GM12878 (cell line): ENCODE measurements around the gene ACSF3. TPM values are rescaled to one million over a fixed set of nuclear protein-coding genes. Genes with fewer than 3 reads are reported as not detected.

Experiments
- ATAC-seq: fragments of 200-7000 bp; cut with Tn5 transposase; 3 replicates; pipeline ENCODE4 v1.9.1; 2020; ENCODE audit warnings: mild to moderate bottlenecking, moderate library complexity
- BruUV-seq: library from RNA; stranded (reverse); fragments of 400-500 nt; replicated peaks from 2 replicates; lab custom pipeline; 2021; lab: Mats Ljungman, UMichigan
- CTCF ChIA-PET: fragments of 300-600 bp; sonication (Branson Sonifier 250); formaldehyde crosslinking; extraction: SDS; loops from one replicate; lab custom pipeline; 2021; ENCODE audit warnings: inconsistent platforms; lab: Yijun Ruan, JAX
- POLR2A ChIA-PET: fragments of 350-600 bp; formaldehyde crosslinking; extraction: SDS; loops from one replicate; lab custom pipeline; 2021; ENCODE audit warnings: inconsistent platforms; lab: Charles Lee
- RAD21 ChIA-PET: fragments of 300-600 bp; sonication (Branson Sonifier 250); formaldehyde crosslinking; loops from one replicate; lab custom pipeline; 2023; ENCODE audit warnings: antibody characterized with exemption; ENCODE audit not compliant: unreplicated experiment; lab: Charles Lee
- SMC1A ChIA-PET: fragments of 300-600 bp; sonication (Branson Sonifier 250); formaldehyde crosslinking; loops from one replicate; lab custom pipeline; 2023; ENCODE audit not compliant: unreplicated experiment, uncharacterized antibody; lab: Charles Lee
- DNase-seq: peaks from one replicate; pipeline ENCODE4 v3.0.0-alpha.2; 2011; ENCODE audit warnings: low read depth, low spot score
- FAIRE-seq: peaks from 3 replicates; lab custom pipeline; 2011; peaks lifted over from hg19 to GRCh38; lab: Jason Lieb, UNC
- H2AFZ ChIP-seq: 2 replicates; pipeline ENCODE4 v1.6.0; 2011; ENCODE audit warnings: low read depth, low read length, control low read depth; ENCODE audit not compliant: control insufficient read depth
- H3K27ac ChIP-seq: 2 replicates; pipeline ENCODE4 v1.5.1; 2011; ENCODE audit warnings: control low read depth; ENCODE audit not compliant: control insufficient read depth, insufficient read depth
- H3K27me3 ChIP-seq, 2 experiments: replicated peaks in 1 of 2; 2 replicates each; pipeline versions ENCODE4 v1.6.0 to v1.6.1; 2011; ENCODE audit warnings: low read length in 1 of 2; ENCODE audit not compliant: control insufficient read depth in 2 of 2, insufficient read depth in 2 of 2
- H3K36me3 ChIP-seq, 2 experiments: 2 replicates each; pipeline ENCODE4 v1.5.1; 2011; ENCODE audit warnings: low read length in 1 of 2; ENCODE audit not compliant: control insufficient read depth in 2 of 2, insufficient read depth in 2 of 2
- H3K4me1 ChIP-seq: 2 replicates; pipeline ENCODE4 v1.6.1; 2011; ENCODE audit warnings: mild to moderate bottlenecking, low read length, moderate library complexity, mixed read lengths; ENCODE audit not compliant: control insufficient read depth, insufficient read depth
- H3K4me2 ChIP-seq: 2 replicates; pipeline ENCODE4 v1.6.0; 2011; ENCODE audit warnings: control low read depth; ENCODE audit not compliant: control insufficient read depth, insufficient read depth
- H3K4me3 ChIP-seq: fragments of 200-600 bp; sonication (generic); 2 replicates; pipeline ENCODE4 v1.5.1; 2016
- H3K79me2 ChIP-seq: 2 replicates; pipeline ENCODE4 v1.6.0; 2011; ENCODE audit warnings: low read length; ENCODE audit not compliant: control insufficient read depth, insufficient read depth
- H3K9ac ChIP-seq: 2 replicates; pipeline ENCODE4 v1.8.0; 2011; ENCODE audit warnings: low read length, control low read depth, mixed read lengths; ENCODE audit not compliant: control insufficient read depth, insufficient read depth
- H3K9me3 ChIP-seq: replicated peaks from 3 replicates; pipeline ENCODE4 v1.5.1; 2011; ENCODE audit warnings: mild to moderate bottlenecking, low read length; ENCODE audit not compliant: control insufficient read depth, insufficient read depth
- H4K20me1 ChIP-seq: 2 replicates; pipeline ENCODE4 v1.6.0; 2011; ENCODE audit not compliant: control insufficient read depth, insufficient read depth
- BRCA1 ChIP-seq: IDR thresholded peaks from 2 replicates; pipeline ENCODE4 v1.6.1; 2011; ENCODE audit warnings: low read depth, low read length, improper control_type of control experiment
- ELK1 ChIP-seq: IDR thresholded peaks from 2 replicates; pipeline ENCODE4 v1.6.1; 2012; ENCODE audit warnings: low read depth, low read length, improper control_type of control experiment
- MTA2 ChIP-seq: fragments of 450-650 bp; IDR thresholded peaks from 2 replicates; pipeline ENCODE4 v1.6.1; 2016; ENCODE audit warnings: low read depth, mild to moderate bottlenecking, moderate library complexity
- NFXL1 ChIP-seq: fragments of 450-650 bp; IDR thresholded peaks from 2 replicates; pipeline ENCODE4 v1.6.1; 2017; ENCODE audit warnings: antibody characterized with exemption, mild to moderate bottlenecking, borderline replicate concordance
- POLR2A ChIP-seq: IDR thresholded peaks from 2 replicates; pipeline ENCODE4 v1.6.1; 2011; ENCODE audit warnings: low read depth, mild to moderate bottlenecking, low read length
- SMAD1 ChIP-seq: fragments of 450-650 bp; IDR thresholded peaks from 2 replicates; pipeline ENCODE4 v1.6.1; 2018; ENCODE audit warnings: mild to moderate bottlenecking, low read depth; ENCODE audit not compliant: partially characterized antibody
- YBX1 ChIP-seq: fragments of 450-650 bp; IDR thresholded peaks from 2 replicates; pipeline ENCODE4 v1.6.1; 2016; ENCODE audit warnings: antibody characterized with exemption
- ZNF207 ChIP-seq: fragments of 450-650 bp; IDR thresholded peaks from 2 replicates; pipeline ENCODE4 v1.6.1; 2014; ENCODE audit warnings: antibody characterized with exemption, mild to moderate bottlenecking, borderline replicate concordance
- ZNF24 ChIP-seq: fragments of 450-650 bp; IDR thresholded peaks from 2 replicates; pipeline ENCODE4 v1.6.1; 2017; ENCODE audit warnings: antibody characterized with exemption, mild to moderate bottlenecking
- ZNF622 ChIP-seq: fragments of 450-650 bp; IDR thresholded peaks from 2 replicates; pipeline ENCODE4 v1.6.1; 2017; ENCODE audit warnings: mild to moderate bottlenecking, inconsistent platforms
- WGBS: methylation state at CpG from one replicate; pipeline ENCODE4 v1.1.6; 2016; ENCODE audit warnings: low lambda C conversion rate; ENCODE audit not compliant: insufficient replicate concordance, insufficient coverage; ENCODE audit errors: missing lambda C conversion rate; 5-methylcytosine and 5-hydroxymethylcytosine counted together
- in situ Hi-C: fragments of 300-500 bp; cut with MboI; formaldehyde crosslinking; loops from 9 replicates; pipeline ENCODE4 v1.14.3; 2018; ENCODE audit warnings: mixed read lengths
- intact Hi-C: fragments of 100-400 bp; cut with micrococcal nuclease; formaldehyde crosslinking; loops from one replicate; pipeline ENCODE4 v1.14.2; 2022; ENCODE audit not compliant: unreplicated experiment
- polyA plus RNA-seq, 11 experiments: library from polyadenylated mRNA; depleted of rRNA in 4 of 11; unstranded in 6 of 11; stranded (reverse) in 5 of 11; fragments of >200 nt; fragmentation: Nextera tagmentation in 4 of 11; fragmentation: Illumina TruSeq in 1 of 11; extraction: Ambion mirVana in 4 of 11; extraction: Trizol in 1 of 11; gene quantifications; 1 replicate in 1 of 11; 2 replicates in 10 of 11; pipeline versions ENCODE4 v1.2.1 to v1.2.3, GENCODE V29; 2011 to 2016; ENCODE audit warnings: inconsistent platforms in 2 of 11, missing spikeins in 2 of 11, low read depth in 1 of 11
- total RNA-seq, 4 experiments: library from RNA; depleted of rRNA in 3 of 4; stranded (reverse); fragments of >200 nt in 3 of 4; fragmentation: Illumina TruSeq in 1 of 4; extraction: Trizol in 1 of 4; gene quantifications; 2 replicates each; pipeline versions ENCODE4 v1.2.1 to v1.2.3, GENCODE V29; 2013 to 2021
- TF ChIP-seq, protein P1 (sequence below): fragments of 450-650 bp; IDR thresholded peaks from 2 replicates; pipeline ENCODE4 v1.6.1; 2016; ENCODE audit warnings: mild to moderate bottlenecking
- TF ChIP-seq, protein P2 (sequence below): IDR thresholded peaks from 2 replicates; pipeline ENCODE4 v1.6.1; 2012; ENCODE audit warnings: improper control_type of control experiment, low read depth, low read length; ENCODE audit not compliant: insufficient replicate concordance
- TF ChIP-seq, protein P3 (sequence below): fragments of 450-650 bp; IDR thresholded peaks from 2 replicates; pipeline ENCODE4 v1.6.1; 2017; ENCODE audit warnings: low read depth, mild to moderate bottlenecking, moderate library complexity

Gene ACSF3
- total and polyA plus RNA-seq, 10 of the 15 experiments (the other 5 are each of a cell fraction or from before 2014, with no cell fraction given), result 1.0 to 44.4 (median 25.8) TPM

DNA sequence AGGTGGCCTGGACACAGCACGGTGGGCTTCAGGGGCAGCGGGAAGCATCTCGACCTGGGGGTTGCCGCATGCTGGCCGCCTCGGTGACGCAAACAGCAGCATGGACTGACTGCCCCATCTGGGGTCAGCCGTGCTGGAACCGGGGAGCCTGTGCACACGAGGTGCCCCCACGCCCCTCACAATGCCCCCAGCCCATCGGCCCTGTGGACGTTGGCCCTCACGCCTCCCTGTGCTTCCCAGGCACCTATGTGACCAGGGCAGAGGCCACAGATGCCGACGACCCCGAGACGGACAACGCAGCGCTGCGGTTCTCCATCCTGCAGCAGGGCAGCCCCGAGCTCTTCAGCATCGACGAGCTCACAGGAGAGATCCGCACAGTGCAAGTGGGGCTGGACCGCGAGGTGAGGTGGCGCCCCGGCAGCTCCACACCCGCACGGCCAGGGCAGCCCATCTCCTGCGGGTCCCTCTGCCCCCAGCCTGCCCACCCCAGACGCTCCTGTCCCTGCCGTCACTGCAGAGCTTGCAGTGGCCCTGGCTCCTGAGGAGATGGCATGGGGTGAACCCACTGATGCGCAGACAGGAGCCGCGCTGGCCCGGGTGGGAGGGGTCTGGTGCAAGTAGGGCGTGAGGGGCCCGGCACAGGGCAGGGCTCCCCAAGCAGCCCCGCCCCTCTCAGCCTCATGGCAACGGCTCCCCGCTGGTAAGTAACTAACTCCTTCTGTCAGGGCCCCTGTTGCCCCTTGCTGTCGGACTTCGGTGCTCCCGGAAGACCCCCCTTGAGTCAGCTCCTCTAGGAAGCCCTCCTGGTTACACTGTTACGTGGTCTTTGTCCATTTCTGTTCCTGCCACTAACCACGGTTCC is 91.5 kb downstream of the ACSF3 start:
- FAIRE-seq (no peak), DNase-seq (no peak), ATAC-seq (peak; percentile 56)
- Histone ChIP-seq H3K36me3 (no peaks in the 10 kb centered on the region), H3K4me2 (no peak overlapping the region), H3K27me3 (no peaks in the 10 kb centered on the region), H3K27ac (no peak overlapping the region), H3K4me3 (no peak overlapping the region), H3K4me1 (no peaks in the 10 kb centered on the region), H3K9me3 (no peaks in the 10 kb centered on the region), H4K20me1 (no peaks in the 10 kb centered on the region), H2AFZ (no peak overlapping the region), H3K79me2 (no peaks in the 10 kb centered on the region), H3K9ac (no peak overlapping the region)
- ChIA-PET SMC1A (interaction anchor here (0.5 kb wide), 1 partner anchor 261 kb away, joined by 3 read pairs; no protein-coding TSS in a partner anchor), CTCF (no interaction called here), RAD21 (no interaction called here), POLR2A (no interaction called here)
- intact Hi-C loops (no loop called here), in situ Hi-C loops (no loop called here)
- 78% methylated on average over 47 of the region's 48 CpGs for WGBS
- BruUV-seq, result no TSS peak
- TF ChIP-seq ZNF24 (no peak), ZNF207 (no peak), POLR2A (no peak), NFXL1 (no peak), BRCA1 (no peak), YBX1 (no peak), ZNF622 (no peak), ELK1 (no peak), SMAD1 (no peak), MTA2 (no peak)
- TF ChIP-seq, protein P1, sequence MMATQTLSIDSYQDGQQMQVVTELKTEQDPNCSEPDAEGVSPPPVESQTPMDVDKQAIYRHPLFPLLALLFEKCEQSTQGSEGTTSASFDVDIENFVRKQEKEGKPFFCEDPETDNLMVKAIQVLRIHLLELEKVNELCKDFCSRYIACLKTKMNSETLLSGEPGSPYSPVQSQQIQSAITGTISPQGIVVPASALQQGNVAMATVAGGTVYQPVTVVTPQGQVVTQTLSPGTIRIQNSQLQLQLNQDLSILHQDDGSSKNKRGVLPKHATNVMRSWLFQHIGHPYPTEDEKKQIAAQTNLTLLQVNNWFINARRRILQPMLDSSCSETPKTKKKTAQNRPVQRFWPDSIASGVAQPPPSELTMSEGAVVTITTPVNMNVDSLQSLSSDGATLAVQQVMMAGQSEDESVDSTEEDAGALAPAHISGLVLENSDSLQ, result no peak
- TF ChIP-seq, protein P2, sequence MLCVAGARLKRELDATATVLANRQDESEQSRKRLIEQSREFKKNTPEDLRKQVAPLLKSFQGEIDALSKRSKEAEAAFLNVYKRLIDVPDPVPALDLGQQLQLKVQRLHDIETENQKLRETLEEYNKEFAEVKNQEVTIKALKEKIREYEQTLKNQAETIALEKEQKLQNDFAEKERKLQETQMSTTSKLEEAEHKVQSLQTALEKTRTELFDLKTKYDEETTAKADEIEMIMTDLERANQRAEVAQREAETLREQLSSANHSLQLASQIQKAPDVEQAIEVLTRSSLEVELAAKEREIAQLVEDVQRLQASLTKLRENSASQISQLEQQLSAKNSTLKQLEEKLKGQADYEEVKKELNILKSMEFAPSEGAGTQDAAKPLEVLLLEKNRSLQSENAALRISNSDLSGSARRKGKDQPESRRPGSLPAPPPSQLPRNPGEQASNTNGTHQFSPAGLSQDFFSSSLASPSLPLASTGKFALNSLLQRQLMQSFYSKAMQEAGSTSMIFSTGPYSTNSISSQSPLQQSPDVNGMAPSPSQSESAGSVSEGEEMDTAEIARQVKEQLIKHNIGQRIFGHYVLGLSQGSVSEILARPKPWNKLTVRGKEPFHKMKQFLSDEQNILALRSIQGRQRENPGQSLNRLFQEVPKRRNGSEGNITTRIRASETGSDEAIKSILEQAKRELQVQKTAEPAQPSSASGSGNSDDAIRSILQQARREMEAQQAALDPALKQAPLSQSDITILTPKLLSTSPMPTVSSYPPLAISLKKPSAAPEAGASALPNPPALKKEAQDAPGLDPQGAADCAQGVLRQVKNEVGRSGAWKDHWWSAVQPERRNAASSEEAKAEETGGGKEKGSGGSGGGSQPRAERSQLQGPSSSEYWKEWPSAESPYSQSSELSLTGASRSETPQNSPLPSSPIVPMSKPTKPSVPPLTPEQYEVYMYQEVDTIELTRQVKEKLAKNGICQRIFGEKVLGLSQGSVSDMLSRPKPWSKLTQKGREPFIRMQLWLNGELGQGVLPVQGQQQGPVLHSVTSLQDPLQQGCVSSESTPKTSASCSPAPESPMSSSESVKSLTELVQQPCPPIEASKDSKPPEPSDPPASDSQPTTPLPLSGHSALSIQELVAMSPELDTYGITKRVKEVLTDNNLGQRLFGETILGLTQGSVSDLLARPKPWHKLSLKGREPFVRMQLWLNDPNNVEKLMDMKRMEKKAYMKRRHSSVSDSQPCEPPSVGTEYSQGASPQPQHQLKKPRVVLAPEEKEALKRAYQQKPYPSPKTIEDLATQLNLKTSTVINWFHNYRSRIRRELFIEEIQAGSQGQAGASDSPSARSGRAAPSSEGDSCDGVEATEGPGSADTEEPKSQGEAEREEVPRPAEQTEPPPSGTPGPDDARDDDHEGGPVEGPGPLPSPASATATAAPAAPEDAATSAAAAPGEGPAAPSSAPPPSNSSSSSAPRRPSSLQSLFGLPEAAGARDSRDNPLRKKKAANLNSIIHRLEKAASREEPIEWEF, result no peak
- TF ChIP-seq, protein P3, sequence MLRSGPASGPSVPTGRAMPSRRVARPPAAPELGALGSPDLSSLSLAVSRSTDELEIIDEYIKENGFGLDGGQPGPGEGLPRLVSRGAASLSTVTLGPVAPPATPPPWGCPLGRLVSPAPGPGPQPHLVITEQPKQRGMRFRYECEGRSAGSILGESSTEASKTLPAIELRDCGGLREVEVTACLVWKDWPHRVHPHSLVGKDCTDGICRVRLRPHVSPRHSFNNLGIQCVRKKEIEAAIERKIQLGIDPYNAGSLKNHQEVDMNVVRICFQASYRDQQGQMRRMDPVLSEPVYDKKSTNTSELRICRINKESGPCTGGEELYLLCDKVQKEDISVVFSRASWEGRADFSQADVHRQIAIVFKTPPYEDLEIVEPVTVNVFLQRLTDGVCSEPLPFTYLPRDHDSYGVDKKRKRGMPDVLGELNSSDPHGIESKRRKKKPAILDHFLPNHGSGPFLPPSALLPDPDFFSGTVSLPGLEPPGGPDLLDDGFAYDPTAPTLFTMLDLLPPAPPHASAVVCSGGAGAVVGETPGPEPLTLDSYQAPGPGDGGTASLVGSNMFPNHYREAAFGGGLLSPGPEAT, result no peak
